ENCODE results near the gene TRAPPC5.

- TF ChIP-seq ELF4 (IDR thresholded peaks at IDR 0.05) (no peak), SP1 (IDR thresholded peaks at IDR 0.05) (no peak), FOXA1 (IDR thresholded peaks at IDR 0.05) (no peak), FOXM1 (IDR thresholded peaks at IDR 0.05; ENCODE audit: borderline replicate concordance) (no peak), TARDBP (IDR thresholded peaks at IDR 0.05) (no peak), NFRKB (IDR thresholded peaks at IDR 0.05) (no peak), FOXK2 (IDR thresholded peaks at IDR 0.05) (no peak), SUZ12 (IDR thresholded peaks at IDR 0.05) (no peak), CTBP1 (IDR thresholded peaks at IDR 0.05; ENCODE audit: borderline replicate concordance) (no peak)
Measured at GRCh38 chr19:7669641-7670040, 11.0 kb upstream of the TRAPPC5 start.

Measured in HEK293T (cell line).